ENCODE results near the gene LSM6. TPM values are rescaled to one million over a fixed set of nuclear protein-coding genes. Genes with fewer than 3 reads are reported as not detected.

Gene LSM6
- polyA plus RNA-seq, 1 of the 3 experiments (the other 2 are of a cell fraction): 32.5 TPM

- no peak overlapping the region; the same call in 1 of the 2 replicates for H2AFZ ChIP-seq (ENCODE audit: low read depth)
- no peaks in the 10 kb centered on the region for H4K20me1 ChIP-seq (ENCODE audit: insufficient read depth)
- no peaks in the 10 kb centered on the region for H3K9me3 ChIP-seq
- ChIA-PET CTCF (no interaction called here), POLR2A (no interaction called here)
- no peak overlapping the region for H3K4me2 ChIP-seq
- no peaks in the 10 kb centered on the region for H3K9me2 ChIP-seq
- no peaks in the 10 kb centered on the region for H3F3A ChIP-seq (replicated peaks; ENCODE audit: insufficient read depth)
- H3K36me3 ChIP-seq (replicated peaks in 1 of 2; ENCODE audit: control insufficient read depth in 1 of 2, insufficient read depth in 2 of 2, low read length in 1 of 2): peaks cover 66 to 68% of the 10 kb centered on the region in 2 experiments
- no peak for TF ChIP-seq USF2 (IDR thresholded peaks at IDR 0.05; ENCODE audit: borderline replicate concordance, low read depth, low read length)
- no peak for TF ChIP-seq RFX5 (IDR thresholded peaks at IDR 0.05; ENCODE audit: low read length)
- no peak for TF ChIP-seq PBX3 (IDR thresholded peaks at IDR 0.05)
- H3K4me3 ChIP-seq (ENCODE audit: low read depth in 2 of 2, low read length in 1 of 2): no peak overlapping the region
- no peak overlapping the region for H3K9ac ChIP-seq
- no peak overlapping the region for H3K27ac ChIP-seq (ENCODE audit: low read depth in 2 of 2, low read length in 1 of 2)
- no peaks in the 10 kb centered on the region for H3K27me3 ChIP-seq (ENCODE audit: insufficient read depth)
- H3K4me1 ChIP-seq (ENCODE audit: control insufficient read depth in 1 of 2, insufficient read depth in 2 of 2, low read depth in 1 of 2, low read length in 1 of 2): no peaks in the 10 kb centered on the region; a peak in 1 of 4 replicates
- DNase-seq: no peak
- WGBS (ENCODE audit: low lambda C conversion rate): 87% methylated on average over 3 of the region's 3 CpGs
- H3K79me2 ChIP-seq (ENCODE audit: insufficient read depth): peaks cover 22% of the 10 kb centered on the region; the same call in 1 of the 2 replicates
Measured at GRCh38 chr4:146186596-146186995, 11.1 kb downstream of the LSM6 start.

GRCh38 chr4:146190456-146190855, 14.9 kb downstream of the LSM6 start:
- POLR2A ChIA-PET: no interaction called here

GRCh38 chr4:146191766-146192458, 16.4 kb downstream of the LSM6 start:
- Histone ChIP-seq H3K4me1 (ENCODE audit: control insufficient read depth in 1 of 2, insufficient read depth in 2 of 2, low read depth in 1 of 2, low read length in 1 of 2) (no peaks in the 10 kb centered on the region), H3K4me3 (ENCODE audit: low read depth in 2 of 2, low read length in 1 of 2) (no peak overlapping the region), H3K9me2 (no peaks in the 10 kb centered on the region), H3K9ac (no peak overlapping the region), H3K9me3 (no peaks in the 10 kb centered on the region), H3K4me2 (no peak overlapping the region), H2AFZ (ENCODE audit: low read depth) (no peak overlapping the region), H4K20me1 (ENCODE audit: insufficient read depth) (no peaks in the 10 kb centered on the region), H3K79me2 (ENCODE audit: insufficient read depth) (no peaks in the 10 kb centered on the region), H3F3A (replicated peaks; ENCODE audit: insufficient read depth) (peaks cover 4% of the 10 kb centered on the region), H3K27ac (ENCODE audit: low read depth in 2 of 2, low read length in 1 of 2) (no peak overlapping the region), H3K27me3 (ENCODE audit: insufficient read depth) (no peaks in the 10 kb centered on the region), H3K36me3 (replicated peaks in 1 of 2; ENCODE audit: control insufficient read depth in 1 of 2, insufficient read depth in 2 of 2, low read length in 1 of 2) (peaks cover 41 to 48% of the 10 kb centered on the region in 2 experiments)
- ChIA-PET CTCF (interaction anchor here (0.7 to 1.0 kb wide), 2 partner anchors 10 to 719 kb away, joined by 3 read pairs; no protein-coding TSS in a partner anchor), POLR2A (no interaction called here)
- no peak for TF ChIP-seq MEF2A (IDR thresholded peaks at IDR 0.05; ENCODE audit: borderline replicate concordance, low read depth)
- peak; percentile 24 for TF ChIP-seq CTCF (IDR thresholded peaks at IDR 0.05)
- no peak for TF ChIP-seq EP300 (IDR thresholded peaks at IDR 0.05; ENCODE audit: borderline replicate concordance in 1 of 2, low read depth in 1 of 2, low read length in 1 of 2)
- TF ChIP-seq GABPA (IDR thresholded peaks at IDR 0.05; ENCODE audit: low read depth): no peak
- WGBS (ENCODE audit: low lambda C conversion rate): 72% methylated on average over 9 of the region's 9 CpGs
- no peak for DNase-seq

More at GRCh38 chr4:146190456-146190855, 14.9 kb downstream of the LSM6 start:
- H3K79me2 ChIP-seq (ENCODE audit: insufficient read depth): no peaks in the 10 kb centered on the region; the same call in 1 of the 2 replicates
- no peaks in the 10 kb centered on the region for H3K9me2 ChIP-seq
- WGBS (ENCODE audit: low lambda C conversion rate): 84% methylated on average over 2 of the region's 2 CpGs
- no peaks in the 10 kb centered on the region for H3K27me3 ChIP-seq (ENCODE audit: insufficient read depth)
- CTCF ChIA-PET: no interaction called here
- H3K27ac ChIP-seq (ENCODE audit: low read depth in 2 of 2, low read length in 1 of 2): no peak overlapping the region
- peaks cover 4% of the 10 kb centered on the region for H3F3A ChIP-seq (replicated peaks; ENCODE audit: insufficient read depth)
- H3K9ac ChIP-seq: no peak overlapping the region
- no peaks in the 10 kb centered on the region for H3K9me3 ChIP-seq
- H3K4me3 ChIP-seq (ENCODE audit: low read depth in 2 of 2, low read length in 1 of 2): no peak overlapping the region
- TF ChIP-seq FOXJ3 (CRISPR knock-in tag; IDR thresholded peaks at IDR 0.05): no peak
- no peak for TF ChIP-seq TCF12 (IDR thresholded peaks at IDR 0.05)
- no peak for TF ChIP-seq CHD2 (IDR thresholded peaks at IDR 0.05; ENCODE audit: low read length, partially characterized antibody)
- TF ChIP-seq FOXM1 (IDR thresholded peaks at IDR 0.05; ENCODE audit: low read depth): no peak
- no peak for TF ChIP-seq TEAD4 (IDR thresholded peaks at IDR 0.05; ENCODE audit: borderline replicate concordance, insufficient read depth)
- TF ChIP-seq FOSL2 (IDR thresholded peaks at IDR 0.05; ENCODE audit: borderline replicate concordance, low read depth): no peak
- no peak for DNase-seq
- no peak overlapping the region for H3K4me2 ChIP-seq
- H2AFZ ChIP-seq (ENCODE audit: low read depth): no peak overlapping the region
- no peaks in the 10 kb centered on the region; a peak in 1 of 4 replicates for H3K4me1 ChIP-seq (ENCODE audit: control insufficient read depth in 1 of 2, insufficient read depth in 2 of 2, low read depth in 1 of 2, low read length in 1 of 2)
- no peaks in the 10 kb centered on the region for H4K20me1 ChIP-seq (ENCODE audit: insufficient read depth)
- H3K36me3 ChIP-seq (replicated peaks in 1 of 2; ENCODE audit: control insufficient read depth in 1 of 2, insufficient read depth in 2 of 2, low read length in 1 of 2): peaks cover 48 to 54% of the 10 kb centered on the region in 2 experiments

Data from SK-N-SH (cell line).